Suppressor macrophage treated with lipopolysaccharide for 4 hours (primary cell): ENCODE measurements around the gene MED16.
"Not testable (repeated sequence)": the region's sequence is repeated elsewhere in the genome, so short reads cannot be mapped to it uniquely, and the experiment has no call there.

Experiments
- DNase-seq: peaks from one replicate; pipeline ENCODE4 v3.0.0-alpha.2; 2020

The MED16 gene

DNA sequence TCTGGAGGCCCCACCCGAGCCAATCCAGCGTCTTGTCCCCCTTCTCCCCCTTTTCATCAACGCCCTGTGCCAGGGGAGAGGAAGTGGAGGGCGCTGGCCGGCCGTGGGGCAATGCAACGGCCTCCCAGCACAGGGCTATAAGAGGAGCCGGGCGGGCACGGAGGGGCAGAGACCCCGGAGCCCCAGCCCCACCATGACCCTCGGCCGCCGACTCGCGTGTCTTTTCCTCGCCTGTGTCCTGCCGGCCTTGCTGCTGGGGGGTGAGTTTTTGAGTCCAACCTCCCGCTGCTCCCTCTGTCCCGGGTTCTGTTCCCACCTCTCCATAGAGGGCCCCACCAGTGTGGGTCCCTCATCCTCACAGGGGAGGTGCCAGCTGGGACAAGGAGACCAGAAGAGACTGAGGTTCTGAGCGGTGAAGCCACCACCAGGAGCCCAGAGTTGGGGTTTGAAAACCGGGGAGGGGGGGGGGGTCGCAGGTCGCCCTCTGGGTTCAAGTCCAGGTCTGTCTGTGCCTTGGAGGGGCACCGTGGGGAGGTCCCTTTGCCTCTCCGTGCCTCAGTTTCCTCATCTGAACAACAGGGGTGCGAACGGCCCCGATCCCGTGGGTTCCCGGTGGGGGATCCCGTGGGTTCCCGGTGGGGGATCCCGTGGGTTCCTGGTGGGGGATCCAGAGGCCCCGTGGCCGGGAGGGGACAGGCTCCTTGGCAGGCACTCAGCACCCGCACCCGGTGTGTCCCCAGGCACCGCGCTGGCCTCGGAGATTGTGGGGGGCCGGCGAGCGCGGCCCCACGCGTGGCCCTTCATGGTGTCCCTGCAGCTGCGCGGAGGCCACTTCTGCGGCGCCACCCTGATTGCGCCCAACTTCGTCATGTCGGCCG, 40.6 kb downstream of the MED16 start, which contains the start of gene ELANE:
Gene ELANE, plus strand, starts transcription at position 168 of the 878 bp plus-strand sequence. Its CDS starts 26 bp downstream, at position 194.
- DNase-seq, result no peak

GRCh38 chr19:850979-851335, 42.0 kb downstream of the MED16 start:
- DNase-seq, result no peak

DNA sequence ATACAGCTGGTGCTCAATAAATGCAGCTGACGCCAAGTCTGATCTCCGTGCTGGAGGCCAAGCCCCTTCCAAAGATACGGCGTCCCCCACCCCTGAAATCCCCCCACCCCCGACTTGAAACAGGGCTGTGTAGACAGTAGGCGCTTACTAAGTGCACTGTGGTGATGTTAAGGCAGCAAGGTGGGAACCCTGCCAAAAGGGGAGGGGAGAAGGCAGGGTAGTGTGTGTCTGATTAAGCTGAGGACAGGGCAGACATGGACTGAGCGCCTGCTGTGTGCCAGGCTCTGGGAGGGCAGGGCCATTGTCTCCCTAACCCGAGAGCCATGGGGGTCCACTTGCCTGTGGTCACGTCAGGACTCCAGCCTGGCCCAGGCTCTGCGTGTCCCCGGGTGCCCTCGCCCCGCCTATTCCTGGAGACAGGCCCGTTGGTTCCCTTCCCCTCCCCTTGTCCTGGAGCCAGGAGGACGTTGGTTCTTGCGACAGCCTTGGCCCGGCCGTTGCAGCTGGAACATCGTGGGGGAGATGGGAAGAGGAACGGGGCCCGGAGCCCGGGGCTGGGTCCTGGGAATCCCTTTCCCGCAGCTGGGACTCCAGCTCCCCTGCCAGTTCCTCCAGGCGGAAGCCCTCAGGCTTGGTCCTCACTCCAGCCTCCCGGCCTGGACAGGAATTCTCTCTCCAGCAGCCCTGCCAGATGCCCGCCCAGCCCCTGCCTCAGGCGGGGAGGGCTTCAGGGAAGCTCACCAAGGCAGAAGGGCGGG, 42.6 kb downstream of the MED16 start:
- peak; percentile 81 for DNase-seq

- DNase-seq, result not testable (repeated sequence)
These were observed 43.8 kb downstream of the MED16 start for GRCh38 chr19:849195-849594.

GRCh38 chr19:848386-848921, 44.5 kb downstream of the MED16 start:
- DNase-seq, result no peak

DNA sequence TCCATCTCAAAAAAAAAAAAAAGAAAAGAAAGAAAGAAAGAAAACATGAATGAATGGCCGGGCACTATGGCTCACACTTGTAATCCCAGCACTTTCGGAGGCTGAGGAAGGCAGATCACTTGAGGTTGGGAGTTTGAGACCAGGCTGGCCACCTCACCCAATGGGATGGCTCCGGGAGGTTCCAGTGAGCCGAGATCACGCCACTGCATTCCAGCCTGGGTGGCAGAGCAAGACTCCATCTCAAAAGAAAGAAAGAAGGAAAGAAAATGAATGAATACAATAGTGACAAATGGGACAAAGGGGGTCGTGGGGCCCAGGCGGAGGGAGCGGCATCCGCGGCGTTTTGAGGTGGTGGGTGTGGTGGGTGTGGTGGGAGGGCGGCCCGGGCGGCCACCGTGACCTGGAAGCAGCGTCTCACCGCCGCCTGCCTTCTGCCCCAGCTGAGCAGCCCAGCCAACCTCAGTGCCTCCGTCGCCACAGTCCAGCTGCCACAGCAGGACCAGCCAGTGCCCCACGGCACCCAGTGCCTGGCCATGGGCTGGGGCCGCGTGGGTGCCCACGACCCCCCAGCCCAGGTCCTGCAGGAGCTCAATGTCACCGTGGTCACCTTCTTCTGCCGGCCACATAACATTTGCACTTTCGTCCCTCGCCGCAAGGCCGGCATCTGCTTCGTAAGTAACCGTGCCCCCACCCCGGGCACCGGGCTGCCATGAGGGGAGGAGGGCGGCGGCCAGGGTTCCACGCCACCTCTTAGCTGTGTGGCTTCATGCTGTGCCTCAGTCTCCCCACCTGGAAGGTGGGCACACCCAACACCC, 47.1 kb downstream of the MED16 start:
- no peak for DNase-seq

GRCh38 chr19:844546-844971, 48.4 kb downstream of the MED16 start:
- DNase-seq, result no peak

DNA sequence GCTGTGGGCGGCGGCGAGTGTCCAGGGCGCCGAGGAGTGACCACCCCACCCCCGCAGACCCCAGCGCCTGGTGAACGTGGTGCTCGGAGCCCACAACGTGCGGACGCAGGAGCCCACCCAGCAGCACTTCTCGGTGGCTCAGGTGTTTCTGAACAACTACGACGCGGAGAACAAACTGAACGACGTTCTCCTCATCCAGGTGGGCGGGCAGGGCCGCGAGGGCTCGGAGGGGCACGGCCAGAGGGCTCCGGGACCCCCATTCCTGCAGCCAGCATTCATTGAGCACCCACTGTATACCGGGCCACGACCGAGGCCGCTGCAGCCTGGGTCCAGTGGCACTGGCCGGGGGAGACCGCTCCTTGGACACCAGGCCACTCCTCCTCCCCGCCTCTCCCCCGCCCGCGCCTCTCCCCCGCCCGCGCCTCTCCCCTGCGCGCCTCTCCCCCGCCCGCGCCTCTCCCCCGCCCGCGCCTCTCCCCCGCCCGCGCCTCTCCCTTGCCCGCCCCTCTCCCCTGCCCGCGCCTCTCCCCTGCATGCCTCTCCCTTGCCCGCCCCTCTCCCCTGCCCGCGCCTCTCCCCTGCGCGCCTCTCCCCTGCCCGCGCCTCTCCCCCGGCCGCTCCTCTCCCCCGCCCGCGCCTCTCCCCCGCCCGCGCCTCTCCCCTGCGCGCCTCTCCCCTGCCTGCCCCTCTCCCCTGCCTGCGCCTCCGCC, 49.0 kb downstream of the MED16 start:
- no peak for DNase-seq

DNA sequence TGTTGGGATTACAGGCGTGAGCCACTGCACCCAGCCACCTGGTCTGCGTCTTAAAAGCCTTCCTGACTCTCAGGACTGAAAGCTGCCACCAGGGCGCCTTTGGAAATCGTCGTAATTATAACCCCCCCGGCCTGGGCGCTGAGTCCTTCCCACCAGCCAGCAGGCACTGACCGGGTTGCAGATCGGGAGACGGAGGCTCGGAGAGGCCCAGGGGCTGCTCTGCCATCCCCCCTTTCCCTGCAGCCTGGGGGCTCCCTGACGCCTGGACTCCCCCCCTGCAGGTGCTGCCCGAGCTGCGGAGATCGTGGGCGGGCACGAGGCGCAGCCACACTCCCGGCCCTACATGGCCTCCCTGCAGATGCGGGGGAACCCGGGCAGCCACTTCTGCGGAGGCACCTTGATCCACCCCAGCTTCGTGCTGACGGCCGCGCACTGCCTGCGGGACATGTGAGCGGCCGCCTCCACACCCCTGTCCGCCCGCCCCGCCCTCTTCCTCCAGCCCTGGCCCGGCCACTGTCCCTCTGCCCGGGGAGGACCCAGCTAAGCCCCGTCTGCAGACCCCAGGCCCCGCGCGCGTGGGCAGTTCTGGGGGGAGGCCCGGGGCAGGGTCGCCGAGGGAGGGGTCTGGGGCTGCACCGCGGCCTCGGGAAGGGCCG, 49.7 kb downstream of the MED16 start:
- DNase-seq, result peak; percentile 37

DNA sequence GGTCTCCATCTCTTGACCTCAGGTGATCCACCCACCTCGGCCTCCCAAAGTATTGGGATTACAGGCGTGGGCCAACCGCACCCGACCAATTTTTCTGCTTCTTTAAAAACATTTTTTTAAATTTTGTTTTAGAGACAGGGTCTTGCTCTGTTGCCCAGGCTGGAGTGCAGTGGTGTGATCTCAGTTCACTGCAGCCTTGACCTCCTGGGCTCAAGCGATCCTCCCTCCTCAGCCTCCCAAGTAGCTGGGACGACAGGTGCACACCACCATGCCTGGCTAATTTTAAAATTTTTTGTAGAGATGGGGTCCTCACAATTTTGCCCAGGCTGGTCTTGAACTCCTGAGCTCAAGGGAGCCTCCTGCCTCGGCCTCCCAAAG, 50.2 kb downstream of the MED16 start:
- not testable (repeated sequence) for DNase-seq

- DNase-seq, result peak; percentile 72
These were observed 52.3 kb downstream of the MED16 start, which contains the start of gene PRTN3 for GRCh38 chr19:840519-841206. Gene PRTN3, plus strand, starts transcription at chr19:840999. Its CDS starts 10 bp downstream, at chr19:841009.

DNA sequence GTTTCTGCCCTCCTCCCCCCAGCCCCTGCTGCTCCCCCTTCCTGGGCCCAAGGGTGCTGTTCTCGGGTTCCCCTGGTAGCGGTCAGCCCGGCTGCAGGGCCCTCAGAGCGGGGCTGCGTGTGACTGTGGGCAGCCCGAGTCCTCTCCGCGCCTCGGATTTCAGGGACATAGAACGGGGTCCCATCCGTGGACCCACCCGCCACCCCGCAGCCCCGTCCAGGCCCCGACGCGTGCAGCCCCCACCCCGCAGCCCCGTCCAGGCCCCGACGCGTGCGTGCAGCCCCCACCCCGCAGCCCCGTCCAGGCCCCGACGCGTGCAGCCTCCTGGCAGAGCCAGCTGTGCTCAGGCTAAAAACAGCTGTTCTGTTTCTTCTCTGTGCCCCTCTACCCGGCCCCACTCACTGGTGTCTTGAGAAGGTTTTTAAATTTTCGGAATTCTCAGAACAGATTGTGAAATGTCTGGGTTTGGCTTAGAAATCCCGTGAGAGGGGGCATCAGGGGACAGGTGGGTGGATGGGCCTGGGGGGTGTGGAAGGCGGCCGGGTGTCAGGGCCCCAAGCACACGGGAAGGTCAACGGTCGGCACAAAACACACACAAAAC, 57.7 kb downstream of the MED16 start:
- DNase-seq, result no peak

DNA sequence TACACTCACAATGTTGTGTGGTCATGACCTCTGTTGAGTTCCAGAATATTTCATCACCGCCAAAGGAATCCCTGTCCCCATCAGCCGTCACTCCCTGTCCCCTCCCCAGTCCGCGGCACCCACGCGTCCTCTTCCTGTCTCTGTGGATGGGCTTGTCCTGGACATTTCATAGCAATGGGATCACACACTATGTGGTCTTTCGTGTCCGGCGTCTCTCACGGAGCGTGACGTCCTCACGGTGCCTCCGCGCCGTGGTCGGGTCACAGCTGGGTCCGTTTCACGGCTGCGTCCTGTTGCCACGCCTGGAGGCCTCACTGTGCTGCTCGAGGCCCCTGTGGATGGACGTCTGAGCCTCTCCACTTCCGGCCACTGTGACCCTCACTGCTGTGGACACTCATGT, 58.8 kb downstream of the MED16 start:
- no peak for DNase-seq

DNA sequence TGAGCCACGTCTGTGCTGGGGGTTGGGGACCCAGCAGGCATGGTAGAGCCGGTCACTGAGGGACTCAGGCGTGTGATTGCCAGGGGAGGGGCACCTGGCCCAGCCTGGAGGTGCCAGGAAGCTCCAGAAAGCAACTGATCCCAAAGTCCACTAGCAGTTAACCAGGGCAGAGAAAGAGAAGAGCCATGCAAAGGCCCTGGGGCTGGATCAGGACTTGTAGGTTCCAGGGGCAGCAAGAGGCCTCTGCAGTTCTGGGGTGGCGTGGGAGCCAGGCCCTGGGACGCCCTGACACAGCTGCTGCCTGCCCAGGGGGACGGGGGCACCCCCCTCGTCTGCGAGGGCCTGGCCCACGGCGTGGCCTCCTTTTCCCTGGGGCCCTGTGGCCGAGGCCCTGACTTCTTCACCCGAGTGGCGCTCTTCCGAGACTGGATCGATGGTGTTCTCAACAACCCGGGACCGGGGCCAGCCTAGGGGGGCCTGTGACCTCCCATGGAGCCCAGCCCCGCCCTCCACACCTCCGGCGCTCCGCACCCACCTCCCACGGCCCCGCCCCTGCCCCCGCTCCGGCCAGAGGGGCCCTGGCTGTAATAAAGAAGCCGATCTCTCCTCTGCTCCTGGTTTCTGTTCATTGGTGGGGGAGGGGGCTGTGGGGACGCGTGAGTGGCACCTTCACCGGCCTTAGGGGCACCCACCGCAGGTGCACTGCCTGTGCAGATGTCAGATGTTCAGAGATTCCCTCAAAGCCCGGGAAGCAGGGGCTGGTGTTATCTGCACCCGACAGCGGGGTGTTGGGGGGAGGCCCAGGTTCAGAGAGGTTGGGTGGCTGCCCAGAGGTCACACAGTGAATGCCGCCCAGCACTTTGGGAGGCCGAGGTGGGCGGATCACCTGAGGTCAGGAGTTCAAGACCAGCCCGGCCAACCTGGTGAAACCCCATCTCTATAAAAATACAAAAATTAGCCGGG, 61.3 kb downstream of the MED16 start:
- DNase-seq, result no peak

GRCh38 chr19:829129-829758, 63.7 kb downstream of the MED16 start:
- DNase-seq, result no peak

DNA sequence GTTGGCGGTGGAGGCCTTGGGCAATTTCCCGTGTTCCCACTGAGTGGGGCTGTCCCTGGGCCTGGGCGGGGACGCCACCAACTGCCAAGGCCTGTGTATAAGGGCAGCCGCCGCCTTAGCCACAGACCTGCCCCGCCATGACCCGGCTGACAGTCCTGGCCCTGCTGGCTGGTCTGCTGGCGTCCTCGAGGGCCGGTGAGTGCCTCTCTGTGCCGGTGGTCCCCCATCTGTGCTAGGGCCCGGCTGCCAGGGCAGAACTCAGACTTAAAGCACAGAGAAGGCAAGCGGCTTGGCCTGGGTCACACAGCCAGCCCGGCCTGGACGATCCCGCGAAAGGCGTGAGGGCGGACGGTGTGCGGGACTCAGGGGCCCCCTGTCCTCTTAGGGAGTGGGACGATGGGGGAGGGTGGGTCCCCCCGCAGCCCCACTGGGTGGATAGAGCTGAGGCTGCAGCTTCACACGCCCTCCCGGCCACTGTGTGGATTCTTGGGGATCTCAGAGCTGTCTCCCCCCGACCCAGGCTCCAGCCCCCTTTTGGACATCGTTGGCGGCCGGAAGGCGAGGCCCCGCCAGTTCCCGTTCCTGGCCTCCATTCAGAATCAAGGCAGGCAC, 65.2 kb downstream of the MED16 start, which contains the start of gene AZU1:
Gene AZU1, plus strand, starts transcription at position 128 of the 612 bp plus-strand sequence. Its CDS starts 10 bp downstream, at position 138.
- peak; percentile 83 for DNase-seq

DNA sequence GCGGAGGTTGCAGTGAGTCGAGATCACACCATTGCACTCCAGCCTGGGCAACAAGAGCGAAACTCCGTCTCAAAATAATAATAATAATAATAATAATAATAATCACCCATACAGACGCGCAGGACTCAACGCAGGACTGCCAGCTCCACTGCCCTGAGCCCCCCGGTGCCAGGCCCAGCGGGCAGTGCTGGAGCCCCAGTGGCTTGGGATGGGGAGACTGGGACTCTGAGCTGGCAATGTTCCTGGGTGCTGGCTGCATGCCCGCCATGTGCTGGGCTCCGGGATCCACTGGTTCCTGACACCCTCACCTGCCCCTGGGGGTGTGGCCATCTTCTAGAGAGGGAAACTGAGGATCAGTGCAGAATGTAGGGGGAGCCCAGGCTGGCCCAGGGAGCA, 65.7 kb downstream of the MED16 start:
- DNase-seq, result no peak
